Loucy (cell line): ENCODE results near the gene PAWR.

ENCODE experiments used
- H2AFZ ChIP-seq: fragments of 200-600 bp; sonication (generic); 2 replicates; pipeline ENCODE4 v1.6.0; 2016; ENCODE audit warnings: antibody characterized with exemption, mild to moderate bottlenecking, low read length, moderate library complexity
- H3F3A ChIP-seq: fragments of 200-600 bp; 2 replicates; pipeline ENCODE4 v1.6.0; 2016; ENCODE audit warnings: antibody characterized with exemption, low read depth, mild to moderate bottlenecking
- H3K27me3 ChIP-seq: fragments of 200-600 bp; sonication (generic); 2 replicates; pipeline ENCODE4 v1.6.1; 2014; ENCODE audit warnings: low read length, mild to moderate bottlenecking; ENCODE audit not compliant: insufficient read depth, poor library complexity, severe bottlenecking
- H3K36me3 ChIP-seq: fragments of 200-600 bp; sonication (generic); 2 replicates; pipeline ENCODE4 v1.6.1; 2016; ENCODE audit warnings: low read length; ENCODE audit not compliant: insufficient read depth
- H3K4me1 ChIP-seq: fragments of 200-600 bp; sonication (generic); 2 replicates; pipeline ENCODE4 v1.5.1; 2014; ENCODE audit warnings: low read length, mild to moderate bottlenecking; ENCODE audit not compliant: insufficient read depth, poor library complexity, severe bottlenecking
- H3K4me2 ChIP-seq: fragments of 200-600 bp; sonication (generic); 2 replicates; pipeline ENCODE4 v1.6.0; 2014; ENCODE audit warnings: antibody characterized with exemption, low read length, low read depth, mild to moderate bottlenecking; ENCODE audit not compliant: poor library complexity, severe bottlenecking
- H3K4me3 ChIP-seq: fragments of 200-600 bp; sonication (generic); 2 replicates; pipeline ENCODE4 v1.5.1; 2014; ENCODE audit warnings: low read length, mild to moderate bottlenecking, mixed read lengths; ENCODE audit not compliant: poor library complexity, severe bottlenecking
- H3K79me2 ChIP-seq: fragments of 200-600 bp; sonication (generic); 2 replicates; pipeline ENCODE4 v1.6.1; 2014; ENCODE audit warnings: low read length; ENCODE audit not compliant: insufficient read depth
- H3K9ac ChIP-seq: fragments of 200-600 bp; sonication (generic); 2 replicates; pipeline ENCODE4 v1.6.0; 2014; ENCODE audit warnings: mild to moderate bottlenecking, low read depth, low read length, moderate library complexity; ENCODE audit not compliant: poor library complexity, severe bottlenecking
- H3K9me2 ChIP-seq: fragments of 200-600 bp; sonication (generic); replicated peaks from 2 replicates; pipeline ENCODE4 v1.6.1; 2016; ENCODE audit warnings: low read depth, low read length, mixed read lengths
- H3K9me3 ChIP-seq: fragments of 200-600 bp; sonication (generic); 2 replicates; pipeline ENCODE4 v1.6.1; 2014; ENCODE audit warnings: mild to moderate bottlenecking, antibody characterized with exemption, low read length, low read depth; ENCODE audit not compliant: insufficient read depth
- H4K20me1 ChIP-seq: fragments of 200-600 bp; sonication (generic); 2 replicates; pipeline ENCODE4 v1.6.0; 2014; ENCODE audit warnings: antibody characterized with exemption, low read length, mild to moderate bottlenecking; ENCODE audit not compliant: insufficient read depth, poor library complexity, severe bottlenecking
- CTCF ChIP-seq: fragments of 200-600 bp; sonication (generic); conservative IDR thresholded peaks from 2 replicates; pipeline ENCODE4 v1.5.1; 2014; ENCODE audit warnings: mild to moderate bottlenecking, antibody characterized with exemption, low read length
- EZH2phosphoT487 ChIP-seq: fragments of 200-600 bp; IDR thresholded peaks from 2 replicates; pipeline ENCODE4 v1.6.1; 2018; ENCODE audit warnings: antibody characterized with exemption, mild to moderate bottlenecking, moderate library complexity, borderline replicate concordance

PAWR gene

GRCh38 chr12:79587368-79587767 is 103.4 kb downstream of the PAWR start:
- Histone ChIP-seq H4K20me1 (no peaks in the 10 kb centered on the region), H3K4me1 (no peaks in the 10 kb centered on the region), H3K4me3 (no peak overlapping the region), H3F3A (no peaks in the 10 kb centered on the region), H3K4me2 (no peak overlapping the region), H3K36me3 (no peaks in the 10 kb centered on the region), H3K9me2 (no peaks in the 10 kb centered on the region), H3K9ac (no peak overlapping the region), H2AFZ (no peak overlapping the region), H3K27me3 (no peaks in the 10 kb centered on the region), H3K9me3 (no peaks in the 10 kb centered on the region), H3K79me2 (no peaks in the 10 kb centered on the region)
- no peak for TF ChIP-seq CTCF
- no peak for TF ChIP-seq EZH2phosphoT487

GRCh38 chr12:79585147-79585546 is 105.6 kb downstream of the PAWR start:
- Histone ChIP-seq H3K79me2 (no peaks in the 10 kb centered on the region), H3K9me3 (no peaks in the 10 kb centered on the region), H3F3A (no peaks in the 10 kb centered on the region), H3K4me2 (no peak overlapping the region), H4K20me1 (no peaks in the 10 kb centered on the region), H3K9me2 (no peaks in the 10 kb centered on the region), H3K27me3 (no peaks in the 10 kb centered on the region), H3K4me3 (no peak overlapping the region), H3K9ac (no peak overlapping the region), H3K36me3 (no peaks in the 10 kb centered on the region), H2AFZ (no peak overlapping the region), H3K4me1 (no peaks in the 10 kb centered on the region)
- TF ChIP-seq CTCF = no peak
- no peak for TF ChIP-seq EZH2phosphoT487

GRCh38 chr12:79573820-79574219 is 116.9 kb downstream of the PAWR start:
- Histone ChIP-seq H3K79me2 (no peaks in the 10 kb centered on the region), H3F3A (no peaks in the 10 kb centered on the region), H3K9ac (no peak overlapping the region), H3K9me2 (no peaks in the 10 kb centered on the region), H3K36me3 (no peaks in the 10 kb centered on the region), H3K9me3 (peaks cover 5% of the 10 kb centered on the region; the same call in 1 of the 2 replicates), H3K27me3 (no peaks in the 10 kb centered on the region), H2AFZ (no peak overlapping the region), H4K20me1 (no peaks in the 10 kb centered on the region), H3K4me1 (no peaks in the 10 kb centered on the region), H3K4me2 (no peak overlapping the region), H3K4me3 (no peak overlapping the region)
- no peak for TF ChIP-seq CTCF
- TF ChIP-seq EZH2phosphoT487 = no peak
